Left ventricle myocardium inferior (tissue), 1 donor: ENCODE results near the gene PLA2G4B. TPM values are rescaled to one million over a fixed set of nuclear protein-coding genes. Genes with fewer than 3 reads are reported as not detected.

Experiments used
- DNase-seq: peaks from one replicate; pipeline ENCODE4 v3.0.0-alpha.2; 2020
- H3K27ac ChIP-seq: fragments of 200-600 bp; replicated peaks from 2 replicates; pipeline ENCODE4 v1.8.0; 2021
- H3K27me3 ChIP-seq: fragments of 200-600 bp; 2 replicates; pipeline ENCODE4 v1.8.0; 2021; ENCODE audit warnings: low read depth
- H3K36me3 ChIP-seq: fragments of 200-600 bp; 2 replicates; pipeline ENCODE4 v1.8.0; 2021
- H3K4me1 ChIP-seq: fragments of 200-600 bp; 2 replicates; pipeline ENCODE4 v1.8.0; 2021
- H3K4me3 ChIP-seq: fragments of 200-600 bp; 2 replicates; pipeline ENCODE4 v1.8.0; 2021; ENCODE audit warnings: mild to moderate bottlenecking, moderate library complexity
- H3K9me3 ChIP-seq: fragments of 200-600 bp; replicated peaks from 2 replicates; pipeline ENCODE4 v1.8.0; 2021
- CTCF ChIP-seq: fragments of 200-600 bp; IDR thresholded peaks from 2 replicates; pipeline ENCODE4 v1.8.0; 2021; ENCODE audit warnings: antibody characterized with exemption, mild to moderate bottlenecking, borderline replicate concordance
- intact Hi-C: fragments of 100-400 bp; cut with micrococcal nuclease; formaldehyde crosslinking; loops from one replicate; pipeline ENCODE4 v1.11.0; 2022
- total RNA-seq: library from RNA; stranded (reverse); fragmentation: NEBNext Ultra II Directional; extraction: Animal tissue kit (Norgen Biotek cat#: 25700); gene quantifications from one replicate; pipeline ENCODE4 v1.2.1, GENCODE V29; 2021
- donor health status: DM: no; HTN: yes; CAD: no; lungs with severe emphysema.

PLA2G4B gene
- total RNA-seq, 1 donor from 2014 or later, result 3.8 TPM

- H3K27me3 ChIP-seq, result no peaks in the 10 kb centered on the region
- H3K27ac ChIP-seq, result no peak overlapping the region
- no peak overlapping the region for H3K4me3 ChIP-seq
- H3K4me1 ChIP-seq, result peaks cover 2% of the 10 kb centered on the region
- intact Hi-C loops, result no loop called here
- no peaks in the 10 kb centered on the region for H3K36me3 ChIP-seq
- DNase-seq, result no peak
- no peaks in the 10 kb centered on the region for H3K9me3 ChIP-seq
- TF ChIP-seq CTCF, result no peak
Observed at GRCh38 chr15:41865490-41866055, 26.9 kb downstream of the PLA2G4B start.

GRCh38 chr15:41866263-41866703, 27.6 kb downstream of the PLA2G4B start:
- H3K4me1 ChIP-seq, result peaks cover 9% of the 10 kb centered on the region
- H3K36me3 ChIP-seq, result no peaks in the 10 kb centered on the region
- TF ChIP-seq CTCF, result no peak
- H3K9me3 ChIP-seq, result no peaks in the 10 kb centered on the region
- intact Hi-C loops, result no loop called here
- H3K27me3 ChIP-seq, result no peaks in the 10 kb centered on the region
- no peak overlapping the region for H3K4me3 ChIP-seq
- no peak for DNase-seq
- H3K27ac ChIP-seq, result no peak overlapping the region

DNA sequence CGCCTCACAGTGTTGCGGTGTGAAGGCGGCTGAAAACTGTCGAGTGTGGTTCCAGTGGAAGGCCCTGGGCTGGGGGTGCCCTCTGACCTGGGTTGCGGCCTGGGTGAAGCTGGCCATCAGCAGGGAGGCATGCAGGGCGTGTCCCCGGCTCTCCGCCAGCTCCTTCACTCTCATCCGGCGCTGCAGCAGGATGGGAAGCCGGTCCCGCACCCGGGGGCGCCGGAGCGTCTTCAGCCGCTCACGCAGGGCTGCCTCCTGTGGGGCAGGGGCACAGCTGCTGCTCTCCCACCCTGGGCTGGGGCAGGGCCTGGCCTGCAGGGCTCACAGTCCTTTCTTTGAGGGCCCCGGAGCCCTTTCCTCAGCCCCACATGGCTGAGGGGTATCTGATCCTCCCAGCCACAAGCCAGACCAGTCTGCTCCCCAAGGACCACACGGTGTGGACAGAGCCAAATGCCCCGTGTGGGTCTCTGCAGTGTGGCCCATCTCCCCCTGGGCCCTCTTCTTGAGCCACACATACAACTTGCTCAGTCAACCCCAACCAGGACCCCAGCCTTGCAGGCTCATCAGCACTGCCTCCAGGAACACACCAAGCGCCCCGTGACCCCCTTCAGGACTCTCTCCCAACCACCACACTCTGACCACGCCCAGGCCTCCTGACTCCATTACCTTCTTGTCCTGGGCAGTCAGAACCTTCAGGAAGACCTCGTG, 28.4 kb downstream of the PLA2G4B start:
- no peaks in the 10 kb centered on the region for H3K9me3 ChIP-seq
- no peak overlapping the region for H3K4me3 ChIP-seq
- H3K27ac ChIP-seq, result no peak overlapping the region
- intact Hi-C loops, result no loop called here
- DNase-seq, result no peak
- TF ChIP-seq CTCF, result no peak
- H3K27me3 ChIP-seq, result no peaks in the 10 kb centered on the region
- no peaks in the 10 kb centered on the region for H3K36me3 ChIP-seq
- peaks cover 10% of the 10 kb centered on the region for H3K4me1 ChIP-seq

GRCh38 chr15:41868321-41868720, 29.7 kb downstream of the PLA2G4B start:
- Histone ChIP-seq H3K4me1 (peaks cover 10% of the 10 kb centered on the region), H3K27me3 (no peaks in the 10 kb centered on the region), H3K9me3 (no peaks in the 10 kb centered on the region), H3K36me3 (no peaks in the 10 kb centered on the region), H3K27ac (no peak overlapping the region), H3K4me3 (no peak overlapping the region)
- intact Hi-C loops, result no loop called here
- no peak for TF ChIP-seq CTCF
- DNase-seq, result no peak

DNA sequence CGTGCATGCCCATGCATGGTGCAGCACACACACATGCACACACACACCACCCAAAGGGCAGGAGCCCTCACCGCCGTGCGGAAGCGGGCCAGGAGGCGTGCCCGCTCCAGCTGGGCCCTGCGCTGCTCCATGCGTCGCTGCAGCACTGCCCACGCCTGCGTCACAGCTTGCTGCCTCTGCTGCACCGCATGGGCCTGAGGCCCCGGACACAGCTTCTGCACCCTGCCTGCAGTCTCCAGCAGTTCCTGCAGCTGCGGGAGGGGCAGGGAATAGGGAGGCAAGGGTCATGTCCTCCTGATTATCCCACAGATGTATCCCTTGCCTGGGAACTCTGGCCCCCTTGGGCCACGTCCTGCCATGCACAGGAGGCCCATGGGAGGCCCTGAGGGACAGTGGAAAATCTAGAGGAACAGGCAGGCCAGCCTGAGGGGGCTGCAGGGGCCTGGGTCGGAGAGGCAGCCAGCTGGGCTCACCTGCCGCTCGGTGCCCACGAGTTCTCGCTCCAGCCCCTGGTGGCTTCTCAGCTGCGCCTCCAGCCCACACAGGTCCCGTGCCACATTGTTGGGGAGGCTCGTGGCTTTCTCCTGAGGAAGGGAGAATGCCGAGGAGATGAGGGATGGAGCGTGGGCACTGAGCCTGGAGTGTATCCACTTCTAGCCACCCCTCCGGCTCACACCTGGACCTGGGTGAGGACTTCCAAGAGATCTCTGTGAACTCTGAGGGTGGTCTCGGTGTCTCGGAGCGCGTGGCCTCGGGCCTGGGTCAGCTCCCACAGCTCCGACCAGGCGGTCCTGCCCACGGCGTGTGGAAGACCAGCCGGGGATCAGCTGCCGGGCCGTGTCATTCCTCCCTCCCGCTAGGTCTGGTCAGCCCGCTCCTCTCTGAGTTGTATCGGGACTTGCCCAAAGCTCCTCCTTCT, 31.4 kb downstream of the PLA2G4B start:
- Histone ChIP-seq H3K36me3 (no peaks in the 10 kb centered on the region), H3K4me3 (no peak overlapping the region), H3K4me1 (peaks cover 10% of the 10 kb centered on the region), H3K27ac (peak overlapping the region; percentile 36), H3K9me3 (no peaks in the 10 kb centered on the region), H3K27me3 (no peaks in the 10 kb centered on the region)
- TF ChIP-seq CTCF, result no peak
- intact Hi-C loops, result no loop called here
- DNase-seq, result no peak
